DND-41 (cell line): ENCODE data around the gene CCDC40.

Experiments
- CTCF ChIP-seq: IDR thresholded peaks from 2 replicates; pipeline ENCODE4 v1.5.1; 2012; ENCODE audit warnings: borderline replicate concordance, low read length, moderate library complexity, mild to moderate bottlenecking; ENCODE audit not compliant: poor library complexity, severe bottlenecking; ENCODE audit errors: extremely low read depth
- EZH2 ChIP-seq: IDR thresholded peaks from 3 replicates; pipeline ENCODE4 v1.6.1; 2012; ENCODE audit warnings: borderline replicate concordance, low read depth, mild to moderate bottlenecking, moderate library complexity, low read length, inconsistent platforms; ENCODE audit not compliant: severe bottlenecking

- TF ChIP-seq CTCF (no peak), EZH2 (no peak)
Observed at GRCh38 chr17:79987935-79988184, 48.6 kb upstream of the CCDC40 start.
